Skin of body (tissue), 2 donors: ENCODE results near the gene PXDC1. TPM values are rescaled to one million over a fixed set of nuclear protein-coding genes. Genes with fewer than 3 reads are reported as not detected.

Source experiments
- DNase-seq: peaks from one replicate; lab custom pipeline; 2025; lab: John Stamatoyannopoulos, UW
- total RNA-seq: library from RNA; depleted of rRNA; stranded (reverse); fragments of >200 nt; gene quantifications from one replicate; pipeline ENCODE4 v1.2.3, GENCODE V29; 2014

PXDC1 gene
- total RNA-seq, 1 donor from 2014 or later: 27.3 TPM

- DNase-seq: no peak
Observed at GRCh38 chr6:3747100-3747737, 4.3 kb downstream of the PXDC1 start.

- DNase-seq: no peak
Observed at GRCh38 chr6:3746696-3747095, 4.8 kb downstream of the PXDC1 start.

- no peak for DNase-seq
Observed at GRCh38 chr6:3746119-3746691, 5.3 kb downstream of the PXDC1 start.

GRCh38 chr6:3745566-3746118, 5.9 kb downstream of the PXDC1 start:
- no peak for DNase-seq

- DNase-seq: no peak
Observed at GRCh38 chr6:3744901-3745470, 6.5 kb downstream of the PXDC1 start.

- DNase-seq: no peak
Observed at GRCh38 chr6:3744211-3744900, 7.2 kb downstream of the PXDC1 start.

- no peak for DNase-seq
Observed at GRCh38 chr6:3743541-3743940, 8.0 kb downstream of the PXDC1 start.

GRCh38 chr6:3742426-3743344, 8.8 kb downstream of the PXDC1 start:
- DNase-seq: peak; percentile 77

- no peak for DNase-seq
Observed at GRCh38 chr6:3742076-3742425, 9.5 kb downstream of the PXDC1 start.

GRCh38 chr6:3741477-3741871, 10.0 kb downstream of the PXDC1 start:
- DNase-seq: no peak

GRCh38 chr6:3740551-3741476, 10.7 kb downstream of the PXDC1 start:
- no peak for DNase-seq

GRCh38 chr6:3739311-3739897, 12.1 kb downstream of the PXDC1 start:
- DNase-seq: no peak

- no peak for DNase-seq
Observed at GRCh38 chr6:3738381-3739131, 13.0 kb downstream of the PXDC1 start.

GRCh38 chr6:3737831-3738210, 13.7 kb downstream of the PXDC1 start:
- no peak for DNase-seq

GRCh38 chr6:3737149-3737830, 14.2 kb downstream of the PXDC1 start:
- DNase-seq: no peak

- no peak for DNase-seq
Observed at GRCh38 chr6:3735029-3735605, 16.4 kb downstream of the PXDC1 start.

- no peak for DNase-seq
Observed at GRCh38 chr6:3734023-3734422, 17.5 kb downstream of the PXDC1 start.

GRCh38 chr6:3733321-3733925, 18.1 kb downstream of the PXDC1 start:
- no peak for DNase-seq
